HG03342 (cell line): ENCODE data around the gene MAPK10.

Experiments used
- ATAC-seq: cut with Tn5 transposase; IDR thresholded peaks from one replicate; pipeline ENCODE4 v1.9.1; 2021; ENCODE audit warnings: mild to moderate bottlenecking, moderate library complexity; ENCODE audit not compliant: unreplicated experiment

Gene MAPK10

GRCh38 chr4:85940151-85940550 is 419.7 kb downstream of the MAPK10 start:
- ATAC-seq = no peak
